ENCODE measurements around the gene MAGI1. TPM values are rescaled to one million over a fixed set of nuclear protein-coding genes. Genes with fewer than 3 reads are reported as not detected.
"Not testable (repeated sequence)": the region's sequence is repeated elsewhere in the genome, so short reads cannot be mapped to it uniquely, and the experiment has no call there.

Gene MAGI1
- total RNA-seq, 1 donor, result 0.27 TPM

DNA sequence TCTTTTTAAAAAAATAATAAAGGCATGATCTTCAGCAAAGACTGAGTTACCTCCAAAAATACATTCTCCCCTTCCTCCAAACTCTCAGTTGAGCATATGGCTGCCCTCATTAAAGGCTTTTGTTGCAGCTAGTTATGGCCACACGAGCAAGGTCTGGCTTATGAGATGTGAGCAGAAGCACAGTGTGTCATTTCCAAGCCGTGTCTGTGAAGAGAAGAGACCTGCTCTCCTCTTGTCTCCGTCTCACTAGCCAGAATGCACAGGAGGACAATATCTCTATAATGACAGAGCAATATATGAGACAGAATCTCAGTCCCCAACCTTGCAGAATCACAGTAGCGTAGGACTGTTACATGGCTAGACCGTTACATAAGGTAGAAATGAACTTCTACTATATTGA, 152.3 kb downstream of the MAGI1 start:
- no peak for DNase-seq (ENCODE audit: low read depth in 2 of 3, low spot score in 2 of 3)

DNA sequence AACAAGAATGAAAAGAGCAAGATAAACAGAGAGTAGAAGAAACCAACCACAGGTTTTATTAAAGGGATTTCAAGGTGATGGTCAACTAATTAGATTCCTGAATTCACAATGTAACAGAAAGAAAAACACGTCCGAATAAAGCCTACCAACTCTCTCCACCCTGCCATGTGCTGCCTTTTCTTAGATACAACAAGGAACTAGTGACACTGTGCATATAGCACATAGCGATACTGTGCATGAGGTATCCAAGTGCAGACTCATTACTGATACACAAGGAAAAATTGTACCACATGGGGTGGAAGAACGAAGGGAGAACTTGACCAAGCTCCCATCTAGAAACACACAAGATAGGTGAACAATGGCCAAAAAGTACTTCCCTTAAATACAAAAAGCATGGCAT, 154.6 kb downstream of the MAGI1 start:
- DNase-seq (ENCODE audit: low read depth in 2 of 3, low spot score in 2 of 3), result no peak

DNA sequence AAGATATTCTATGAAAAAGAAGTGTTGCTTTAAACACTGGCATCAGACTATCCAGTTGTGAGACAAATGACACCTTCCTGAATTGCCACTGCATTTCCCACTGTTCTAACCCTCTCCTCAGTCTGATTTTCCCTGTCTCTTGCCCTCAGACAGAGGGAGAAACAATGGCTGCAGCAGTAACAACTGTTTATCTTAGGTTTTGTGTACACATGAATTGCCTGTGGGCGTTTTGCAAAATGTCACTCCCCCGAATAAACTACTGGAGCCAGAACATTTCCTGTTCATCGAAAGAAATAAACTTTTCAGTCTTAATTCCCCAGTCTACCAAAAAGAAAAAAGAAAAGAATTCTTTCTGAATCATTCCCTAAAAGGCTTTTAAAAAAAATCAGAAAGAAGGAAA, 155.1 kb downstream of the MAGI1 start:
- DNase-seq (ENCODE audit: low read depth in 2 of 3, low spot score in 2 of 3), result no peak

DNA sequence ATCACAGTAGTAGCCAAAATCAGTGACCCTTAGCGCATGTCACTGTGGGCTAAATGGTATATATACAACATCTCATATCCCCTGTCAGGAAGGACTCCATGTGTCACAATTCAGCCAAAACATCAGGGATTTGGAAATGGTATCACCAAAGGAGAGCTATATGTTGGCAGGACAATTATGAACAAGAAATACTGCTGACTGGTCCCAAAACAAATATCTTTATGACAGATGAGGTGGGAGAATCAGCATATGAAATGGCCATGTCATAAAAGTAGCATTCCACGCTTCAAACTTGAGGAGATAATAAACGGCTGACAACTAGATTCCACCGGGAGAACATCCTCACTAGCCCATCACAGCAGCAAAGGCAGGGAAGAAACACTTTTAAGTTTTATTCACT, 158.4 kb downstream of the MAGI1 start:
- DNase-seq (ENCODE audit: low read depth in 2 of 3, low spot score in 2 of 3), result no peak

DNA sequence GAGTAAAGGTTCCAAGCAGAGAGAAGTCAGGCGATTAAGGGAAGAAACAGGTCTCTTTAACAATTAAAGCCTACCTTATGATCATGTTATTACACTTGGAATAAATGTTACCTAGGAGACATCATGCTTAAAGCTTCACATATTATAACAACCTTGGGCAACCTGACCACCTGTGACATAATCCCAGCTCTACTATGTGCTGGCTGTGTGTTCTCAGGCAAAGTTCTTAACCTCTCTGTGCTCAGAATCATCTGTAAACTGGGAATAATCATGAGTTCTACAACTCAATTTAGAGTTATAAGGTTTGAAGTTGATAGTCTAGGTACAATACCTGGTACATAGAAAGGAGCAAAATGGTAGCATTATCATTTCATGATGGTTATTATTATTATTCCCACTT, 159.3 kb downstream of the MAGI1 start:
- no peak for DNase-seq (ENCODE audit: low read depth in 2 of 3, low spot score in 2 of 3)

DNA sequence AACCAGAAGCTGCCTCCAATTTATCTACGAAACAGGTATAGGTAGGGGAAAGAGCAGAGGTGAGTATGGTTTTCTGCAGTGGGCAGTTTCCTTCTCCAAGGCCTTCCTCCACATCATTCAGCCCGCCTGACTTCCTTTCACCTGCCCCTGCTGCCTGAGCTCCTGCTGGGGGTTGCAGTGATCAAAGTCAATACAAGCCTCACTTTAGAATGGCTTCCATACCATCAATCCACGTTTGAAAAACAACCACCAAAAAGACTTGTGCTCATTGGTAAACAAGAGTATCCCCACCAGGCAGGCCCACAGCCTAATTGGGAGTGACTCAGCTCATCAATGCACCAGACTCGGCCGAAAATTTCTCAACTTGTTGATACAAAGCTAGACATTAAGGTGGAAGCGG, 159.9 kb downstream of the MAGI1 start:
- no peak for DNase-seq (ENCODE audit: low read depth in 2 of 3, low spot score in 2 of 3)

DNA sequence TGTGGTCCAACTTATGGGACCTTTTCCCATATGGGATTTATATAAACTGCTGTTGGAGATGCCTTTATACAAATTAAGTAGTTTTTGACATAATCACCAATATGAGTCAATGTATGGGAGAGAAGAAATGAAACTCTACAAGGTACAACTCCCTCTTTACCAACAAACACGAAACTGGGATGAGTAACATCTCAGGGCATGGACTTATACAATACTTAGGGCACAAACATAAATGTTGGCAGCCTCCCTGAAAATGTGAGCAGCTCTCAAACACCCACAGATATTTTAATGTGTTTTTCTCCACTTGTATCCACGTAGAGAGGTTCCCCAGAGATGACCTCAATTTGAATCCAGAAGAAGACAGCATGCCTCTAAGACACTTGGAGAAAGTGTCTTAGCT, 161.6 kb downstream of the MAGI1 start:
- no peak for DNase-seq (ENCODE audit: low read depth in 2 of 3, low spot score in 2 of 3)

DNA sequence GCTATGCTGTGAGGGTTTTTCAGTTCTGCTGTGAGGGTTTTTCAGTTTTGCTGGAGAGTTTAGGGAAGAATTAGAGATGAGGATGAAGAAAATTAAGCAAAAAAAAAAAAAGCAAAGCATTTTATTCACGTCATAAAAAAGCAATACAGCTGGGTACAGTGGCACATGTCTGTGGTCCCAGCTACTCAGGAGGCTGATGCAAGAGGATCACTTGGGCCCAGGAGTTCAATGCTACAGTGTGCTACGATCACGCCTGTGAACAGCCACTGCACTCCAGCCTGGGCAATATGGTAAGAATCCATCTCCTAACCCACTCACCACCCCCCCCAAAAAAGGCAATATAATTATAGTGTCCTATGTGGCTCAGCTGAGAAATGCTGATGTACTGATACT, 162.7 kb downstream of the MAGI1 start:
- no peak for DNase-seq (ENCODE audit: low read depth in 2 of 3, low spot score in 2 of 3)

DNA sequence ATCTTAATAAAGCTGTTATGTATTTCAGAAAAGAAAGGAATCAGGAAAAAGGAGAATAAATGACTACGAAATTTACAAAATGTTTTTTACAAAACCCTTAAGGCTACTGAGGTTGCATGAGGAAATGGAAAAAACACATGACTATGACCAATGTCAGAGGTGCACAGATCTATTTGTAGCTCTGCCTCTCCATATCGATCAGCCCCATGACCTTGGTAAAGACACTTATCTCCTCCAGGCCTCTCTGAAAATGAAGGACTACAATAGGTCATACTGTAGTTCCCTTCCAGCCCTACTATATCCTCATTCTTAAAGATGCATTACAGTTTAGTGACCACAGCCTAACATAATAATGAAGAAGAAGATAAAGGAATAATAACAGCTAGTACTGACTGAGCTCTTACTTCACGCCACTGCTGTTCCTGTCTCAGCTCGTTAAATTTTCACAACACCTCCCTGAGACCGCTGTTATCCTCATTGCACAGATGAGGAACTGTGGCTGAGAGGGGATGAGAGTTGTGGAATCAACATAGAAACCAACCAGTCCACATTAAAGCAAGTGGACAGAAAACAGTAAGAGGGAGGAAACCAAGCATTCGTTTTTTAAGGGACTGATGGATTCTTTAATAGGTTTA, 163.2 kb downstream of the MAGI1 start:
- DNase-seq (ENCODE audit: low read depth in 2 of 3, low spot score in 2 of 3), result no peak

DNA sequence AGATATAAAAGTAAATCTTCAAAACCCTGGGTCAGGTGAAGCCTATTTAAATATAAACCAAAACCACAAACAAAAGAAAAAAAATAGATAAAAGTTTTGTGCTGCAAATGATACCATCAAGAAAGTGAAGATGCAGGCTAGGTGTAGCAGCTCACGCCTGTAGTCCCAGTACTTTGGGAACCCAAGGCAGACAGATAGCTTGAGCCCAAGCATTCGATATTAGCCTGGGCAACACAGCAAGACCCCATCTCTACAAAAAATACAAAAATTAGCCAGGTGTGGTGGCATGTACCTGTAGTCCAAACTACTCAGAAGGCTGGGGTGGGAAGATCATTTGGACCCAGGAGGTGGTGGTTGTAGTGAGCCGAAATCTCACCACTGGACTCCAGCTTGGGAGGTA, 164.8 kb downstream of the MAGI1 start:
- DNase-seq (ENCODE audit: low read depth in 2 of 3, low spot score in 2 of 3), result no peak

DNA sequence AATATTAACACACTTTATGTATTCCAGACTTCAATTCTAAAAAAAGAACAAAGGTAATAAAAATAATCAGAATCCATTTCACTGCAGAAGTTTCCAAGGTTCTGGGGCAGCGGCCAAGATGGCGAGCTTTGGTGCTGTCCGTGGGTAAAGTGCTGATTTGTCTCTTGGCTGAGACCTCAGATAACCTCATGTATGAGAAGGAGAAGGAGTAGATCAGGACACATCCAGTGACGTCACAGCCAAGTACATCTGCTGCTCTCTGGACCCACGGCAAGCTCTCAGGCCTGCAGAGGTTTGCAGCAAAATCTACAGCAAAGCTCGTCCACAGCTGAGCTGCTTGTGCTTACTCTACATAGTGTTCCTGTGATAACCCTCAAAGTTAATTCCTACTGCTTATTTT, 165.7 kb downstream of the MAGI1 start:
- DNase-seq (ENCODE audit: low read depth in 2 of 3, low spot score in 2 of 3), result no peak

DNA sequence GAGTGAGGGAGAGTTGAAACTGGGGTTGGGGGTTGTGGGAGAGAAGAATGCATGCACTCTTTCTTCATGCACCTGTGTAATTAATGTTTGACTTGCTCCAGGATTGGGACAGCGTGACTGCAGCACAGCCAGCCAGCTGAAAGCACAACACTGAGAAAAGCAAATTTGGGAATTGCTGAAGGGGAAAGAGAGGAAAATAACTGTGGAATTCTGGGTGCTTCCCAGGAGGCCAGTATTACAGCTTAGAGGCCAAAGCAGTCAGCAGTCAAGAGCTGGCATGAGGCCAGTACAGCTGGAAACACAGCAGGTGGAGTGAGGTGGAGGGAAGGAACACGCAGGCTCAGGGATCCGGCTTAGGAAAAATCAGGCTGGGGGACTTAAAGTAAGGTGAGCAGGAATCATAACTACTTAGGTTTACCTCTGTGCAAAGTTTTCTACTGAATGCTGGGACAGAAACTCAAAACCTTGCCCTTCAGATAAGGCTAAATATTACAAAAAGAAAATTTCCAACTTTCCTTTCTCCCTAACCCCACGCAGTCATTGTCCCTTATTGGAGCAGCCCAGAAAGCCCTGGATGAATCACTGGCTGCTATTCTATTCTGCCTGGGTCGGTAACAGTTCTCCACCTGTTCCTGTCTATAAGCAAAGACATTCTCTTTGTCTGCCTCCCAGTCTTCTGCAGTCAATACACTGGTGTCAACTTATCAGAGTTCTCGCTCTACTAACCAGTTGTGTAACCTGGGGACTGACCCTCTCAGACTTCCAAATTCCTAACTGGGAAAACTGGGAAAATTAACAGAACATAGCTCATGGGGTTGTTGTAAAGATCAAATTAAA, 167.2 kb downstream of the MAGI1 start:
- no peak for DNase-seq (ENCODE audit: low read depth in 2 of 3, low spot score in 2 of 3)

DNA sequence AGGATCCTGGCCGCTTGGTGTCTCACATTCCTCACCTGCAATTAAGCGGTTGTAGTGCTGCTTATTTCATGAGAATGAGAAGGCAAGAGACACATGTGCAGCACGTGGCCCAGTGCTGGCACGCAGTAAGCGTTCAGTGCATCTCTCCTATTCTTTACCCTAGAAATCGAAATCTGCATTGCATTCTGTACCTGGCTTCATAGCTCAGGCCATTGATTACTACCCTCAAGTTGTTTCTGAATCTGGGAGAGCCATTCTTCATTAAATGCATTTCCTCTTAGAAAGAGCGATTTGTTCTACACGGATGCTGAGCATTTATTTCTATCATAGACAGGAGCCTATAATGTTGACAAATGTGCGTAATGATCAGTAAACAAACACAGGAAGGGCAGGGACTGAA, 168.9 kb downstream of the MAGI1 start:
- DNase-seq (ENCODE audit: low read depth in 2 of 3, low spot score in 2 of 3), result no peak

DNA sequence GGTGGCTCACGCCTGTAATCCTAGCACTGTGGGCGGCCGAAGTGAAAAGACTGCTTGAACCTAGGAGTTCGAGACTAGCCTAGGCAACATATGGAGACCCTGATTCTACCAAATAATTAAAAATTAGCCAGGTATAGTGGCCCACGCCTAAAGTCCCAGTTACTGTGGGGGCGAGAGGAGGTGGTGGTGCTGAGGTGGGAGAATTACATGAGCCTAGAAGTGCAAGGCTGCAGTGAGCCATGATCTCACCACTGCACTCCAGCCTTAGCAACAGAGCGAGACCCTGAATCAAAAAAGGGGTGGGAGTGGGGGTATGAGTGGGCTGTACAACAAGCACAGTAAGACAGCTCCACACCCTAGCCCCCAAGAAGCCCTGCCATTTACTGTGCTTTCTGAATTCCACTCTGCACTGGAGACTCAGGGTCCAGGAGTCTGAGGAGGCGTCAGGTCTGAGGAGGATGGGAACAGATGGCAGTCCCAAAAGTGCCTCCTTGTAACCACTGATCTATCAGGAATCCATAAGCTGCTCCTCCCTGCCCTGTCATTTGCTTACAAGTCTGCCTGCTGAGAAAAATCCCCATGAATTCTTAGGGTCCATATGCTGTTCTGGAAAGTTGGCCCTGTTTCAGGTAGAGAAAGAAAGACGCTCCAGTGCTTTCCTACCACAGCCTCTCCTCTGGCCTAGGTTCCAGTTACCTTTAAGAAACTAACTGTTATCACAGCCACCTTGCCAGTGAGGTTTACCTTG, 171.1 kb downstream of the MAGI1 start:
- DNase-seq (ENCODE audit: low read depth in 2 of 3, low spot score in 2 of 3), result no peak

DNA sequence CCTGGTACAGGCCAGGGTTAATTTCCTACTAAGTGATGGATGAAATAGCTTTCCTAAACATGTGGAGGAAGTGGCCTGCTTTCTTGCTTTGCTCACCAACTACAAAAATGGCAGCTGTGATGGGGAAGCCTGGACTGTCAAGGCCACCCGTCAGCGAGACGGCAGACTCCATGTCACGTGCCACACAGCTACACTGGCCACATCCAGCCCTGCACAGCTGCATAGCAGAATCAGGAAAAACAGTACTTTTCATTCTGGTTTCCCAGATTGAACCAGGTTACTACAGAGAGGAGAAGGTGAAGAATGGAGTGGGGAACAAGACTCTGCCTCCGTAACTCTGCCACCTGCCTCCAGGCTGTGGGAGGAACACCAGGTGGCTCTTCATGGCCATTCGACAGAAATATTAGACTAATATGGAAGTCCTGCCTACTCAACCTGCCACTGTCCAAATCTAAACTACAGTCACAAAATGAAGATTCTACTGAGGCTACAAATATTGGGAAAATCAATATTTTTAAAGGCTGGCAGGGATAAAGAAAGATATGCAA, 174.3 kb downstream of the MAGI1 start:
- DNase-seq (ENCODE audit: low read depth in 2 of 3, low spot score in 2 of 3), result no peak

DNA sequence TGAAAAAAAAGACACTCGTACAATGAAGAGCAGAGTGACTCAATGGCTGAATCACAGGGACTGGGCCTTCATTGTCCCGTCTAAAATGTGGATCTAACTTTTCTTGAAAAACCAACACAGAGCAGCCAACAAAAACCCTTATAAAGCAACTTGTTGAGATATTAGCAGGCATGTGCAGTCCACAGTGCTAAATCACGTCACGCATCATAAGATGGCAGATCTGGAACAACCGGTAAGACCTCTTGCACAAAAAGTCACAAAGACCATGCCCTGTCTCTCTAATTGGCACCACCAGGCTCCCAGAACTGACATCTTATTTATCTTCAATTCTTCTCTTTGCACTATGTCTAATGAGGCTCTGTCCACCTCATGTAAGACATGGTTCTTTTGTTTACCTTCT, 177.0 kb downstream of the MAGI1 start:
- DNase-seq (ENCODE audit: low read depth in 2 of 3, low spot score in 2 of 3), result no peak

DNA sequence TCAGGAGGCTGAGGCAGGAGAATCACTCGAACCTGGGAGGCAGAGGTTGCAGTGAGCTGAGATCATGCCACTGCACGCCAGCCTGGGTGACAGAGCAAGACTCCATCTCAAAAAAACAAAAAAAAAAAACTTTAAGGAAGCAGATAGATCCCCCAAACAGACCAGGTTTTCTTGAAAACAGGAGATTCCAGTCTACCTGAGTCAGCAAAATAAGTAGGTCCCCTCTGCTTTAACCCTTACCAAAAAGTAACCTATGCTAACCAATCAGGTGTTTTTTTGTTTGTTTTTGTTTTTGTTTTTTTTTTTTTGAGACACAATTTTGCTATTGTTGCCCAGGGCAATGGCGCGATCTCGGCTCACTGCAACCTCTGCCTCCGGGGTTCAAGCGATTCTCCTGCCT, 179.1 kb downstream of the MAGI1 start:
- DNase-seq (ENCODE audit: low read depth in 2 of 3, low spot score in 2 of 3), result not testable (repeated sequence)

DNA sequence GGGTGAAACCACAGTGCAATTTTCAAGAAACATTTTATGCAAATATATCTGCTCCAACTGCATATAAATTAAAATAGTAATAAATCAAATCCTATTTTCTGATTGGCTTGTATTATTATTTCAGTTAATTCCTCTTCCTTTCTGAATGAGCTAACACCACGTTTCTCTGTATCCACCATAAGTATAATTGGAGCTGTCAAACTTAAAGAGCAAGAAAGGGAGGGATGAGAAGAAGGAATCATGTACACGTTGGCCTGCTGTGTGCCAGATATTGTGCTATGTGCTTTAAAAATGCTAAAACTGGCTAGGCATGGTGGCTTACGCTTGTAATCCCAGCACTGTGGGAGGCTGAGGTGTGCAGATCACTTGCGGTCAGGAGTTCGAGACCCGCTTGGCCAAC, 180.0 kb downstream of the MAGI1 start:
- DNase-seq (ENCODE audit: low read depth in 2 of 3, low spot score in 2 of 3), result no peak

DNA sequence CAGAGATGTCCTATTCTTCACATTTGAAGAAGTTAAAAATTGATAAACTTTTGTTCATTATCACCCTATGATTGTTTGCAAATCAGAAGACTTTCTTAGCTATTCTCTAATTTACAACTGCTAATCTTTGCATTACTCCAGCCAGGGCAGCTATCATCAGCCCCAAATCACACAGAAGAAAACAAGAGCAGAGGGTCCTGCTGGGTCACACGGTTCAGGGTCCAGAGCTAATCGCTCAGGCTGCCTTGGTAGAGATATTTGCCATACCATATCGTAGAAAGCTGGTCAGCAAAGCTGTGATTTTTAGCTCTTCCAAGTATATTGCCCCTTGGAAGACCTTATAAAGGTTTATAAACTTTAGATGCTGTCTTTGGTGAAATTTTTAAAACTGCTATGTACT, 181.4 kb downstream of the MAGI1 start:
- no peak for DNase-seq (ENCODE audit: low read depth in 2 of 3, low spot score in 2 of 3)

DNA sequence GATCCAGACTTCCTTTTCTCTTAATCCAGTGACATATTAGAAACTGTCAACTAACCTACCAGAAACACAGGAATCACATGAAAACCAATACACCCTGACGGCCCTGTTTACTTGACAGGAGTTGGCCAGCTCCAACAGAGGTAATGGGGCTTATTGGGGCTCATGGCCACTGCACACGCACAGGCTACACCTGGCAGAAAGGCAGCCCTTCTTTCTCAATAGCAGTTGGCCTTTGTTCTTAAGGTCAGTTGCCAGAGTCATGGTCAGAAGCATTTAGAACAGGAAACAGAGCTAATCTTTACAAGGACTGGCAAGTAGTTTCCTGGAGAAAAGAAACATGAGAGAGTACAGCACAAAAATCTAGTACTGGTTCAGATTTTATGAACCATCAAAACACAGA, 181.8 kb downstream of the MAGI1 start:
- no peak for DNase-seq (ENCODE audit: low read depth in 2 of 3, low spot score in 2 of 3)

DNA sequence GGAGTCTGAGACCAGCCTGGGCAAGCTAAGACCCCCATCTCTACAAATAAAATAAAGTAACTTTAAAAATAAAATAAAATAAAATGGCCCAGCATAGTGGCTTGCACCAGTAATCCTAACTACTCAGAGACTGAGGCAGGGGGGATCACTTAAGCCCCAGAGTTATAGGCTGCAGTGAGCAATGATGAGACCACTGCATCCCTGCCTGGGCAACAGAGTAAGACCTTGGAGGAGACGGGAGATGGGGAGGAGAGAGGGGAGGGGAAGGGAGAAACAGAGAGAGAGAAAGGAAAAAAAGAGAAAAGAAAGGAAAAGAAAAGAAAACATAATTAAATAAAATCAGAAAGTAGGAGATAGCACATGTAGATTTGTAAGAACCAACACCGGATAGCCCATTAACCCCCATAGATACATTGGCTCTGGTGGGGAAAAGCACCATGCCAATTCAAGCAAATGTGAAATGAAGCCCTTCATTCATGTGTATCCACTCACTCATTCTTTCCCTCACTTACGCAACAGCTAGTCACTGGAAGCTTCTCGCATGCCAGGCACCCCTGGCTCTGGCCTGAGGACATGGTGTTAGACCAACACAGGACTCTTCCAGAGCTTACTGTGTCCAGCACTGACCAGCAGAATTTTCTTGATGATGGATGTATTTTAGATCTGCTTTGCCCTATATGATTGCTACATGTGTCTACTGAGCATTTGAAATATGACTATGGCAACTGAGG, 183.2 kb downstream of the MAGI1 start:
- no peak for DNase-seq (ENCODE audit: low read depth in 2 of 3, low spot score in 2 of 3)

Data from hematopoietic multipotent progenitor cell (in vitro differentiated cells).